Loucy (cell line): ENCODE results near the gene NR2C1.
A peak's percentile ranks its signal among the peaks of the same experiment; 100 is the strongest.

ENCODE experiments used
- H2AFZ ChIP-seq: fragments of 200-600 bp; sonication (generic); 2 replicates; pipeline ENCODE4 v1.6.0; 2016; ENCODE audit warnings: antibody characterized with exemption, mild to moderate bottlenecking, low read length, moderate library complexity
- H3F3A ChIP-seq: fragments of 200-600 bp; 2 replicates; pipeline ENCODE4 v1.6.0; 2016; ENCODE audit warnings: antibody characterized with exemption, low read depth, mild to moderate bottlenecking
- H3K27me3 ChIP-seq: fragments of 200-600 bp; sonication (generic); 2 replicates; pipeline ENCODE4 v1.6.1; 2014; ENCODE audit warnings: low read length, mild to moderate bottlenecking; ENCODE audit not compliant: insufficient read depth, poor library complexity, severe bottlenecking
- H3K36me3 ChIP-seq: fragments of 200-600 bp; sonication (generic); 2 replicates; pipeline ENCODE4 v1.6.1; 2016; ENCODE audit warnings: low read length; ENCODE audit not compliant: insufficient read depth
- H3K4me1 ChIP-seq: fragments of 200-600 bp; sonication (generic); 2 replicates; pipeline ENCODE4 v1.5.1; 2014; ENCODE audit warnings: low read length, mild to moderate bottlenecking; ENCODE audit not compliant: insufficient read depth, poor library complexity, severe bottlenecking
- H3K4me2 ChIP-seq: fragments of 200-600 bp; sonication (generic); 2 replicates; pipeline ENCODE4 v1.6.0; 2014; ENCODE audit warnings: antibody characterized with exemption, low read length, low read depth, mild to moderate bottlenecking; ENCODE audit not compliant: poor library complexity, severe bottlenecking
- H3K4me3 ChIP-seq: fragments of 200-600 bp; sonication (generic); 2 replicates; pipeline ENCODE4 v1.5.1; 2014; ENCODE audit warnings: low read length, mild to moderate bottlenecking, mixed read lengths; ENCODE audit not compliant: poor library complexity, severe bottlenecking
- H3K79me2 ChIP-seq: fragments of 200-600 bp; sonication (generic); 2 replicates; pipeline ENCODE4 v1.6.1; 2014; ENCODE audit warnings: low read length; ENCODE audit not compliant: insufficient read depth
- H3K9ac ChIP-seq: fragments of 200-600 bp; sonication (generic); 2 replicates; pipeline ENCODE4 v1.6.0; 2014; ENCODE audit warnings: mild to moderate bottlenecking, low read depth, low read length, moderate library complexity; ENCODE audit not compliant: poor library complexity, severe bottlenecking
- H3K9me2 ChIP-seq: fragments of 200-600 bp; sonication (generic); replicated peaks from 2 replicates; pipeline ENCODE4 v1.6.1; 2016; ENCODE audit warnings: low read depth, low read length, mixed read lengths
- H3K9me3 ChIP-seq: fragments of 200-600 bp; sonication (generic); 2 replicates; pipeline ENCODE4 v1.6.1; 2014; ENCODE audit warnings: mild to moderate bottlenecking, antibody characterized with exemption, low read length, low read depth; ENCODE audit not compliant: insufficient read depth
- H4K20me1 ChIP-seq: fragments of 200-600 bp; sonication (generic); 2 replicates; pipeline ENCODE4 v1.6.0; 2014; ENCODE audit warnings: antibody characterized with exemption, low read length, mild to moderate bottlenecking; ENCODE audit not compliant: insufficient read depth, poor library complexity, severe bottlenecking
- EZH2phosphoT487 ChIP-seq: fragments of 200-600 bp; IDR thresholded peaks from 2 replicates; pipeline ENCODE4 v1.6.1; 2018; ENCODE audit warnings: antibody characterized with exemption, mild to moderate bottlenecking, moderate library complexity, borderline replicate concordance
- TF ChIP-seq, protein P1 (sequence below): fragments of 200-600 bp; sonication (generic); conservative IDR thresholded peaks from 2 replicates; pipeline ENCODE4 v1.5.1; 2014; ENCODE audit warnings: mild to moderate bottlenecking, antibody characterized with exemption, low read length

NR2C1 gene

DNA sequence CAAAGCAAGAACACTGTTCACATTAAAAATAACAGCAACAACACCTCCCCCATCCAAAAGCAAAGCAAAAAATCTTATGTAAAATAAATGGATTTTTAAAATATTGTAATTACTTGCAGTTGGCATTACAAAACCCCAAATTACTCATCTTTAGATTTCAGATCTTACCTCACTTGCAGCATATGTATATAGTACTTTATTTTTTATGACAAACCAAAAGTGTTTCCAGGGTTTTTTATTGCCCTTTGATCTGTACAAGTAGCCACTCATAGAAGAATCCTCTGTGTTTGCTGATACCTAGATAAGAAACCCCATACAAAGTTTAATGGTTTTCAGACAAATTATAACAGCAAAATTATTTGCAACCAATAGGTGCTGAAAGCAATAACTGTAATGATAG, 12.2 kb upstream of the NR2C1 start:
- H3F3A ChIP-seq, result no peaks in the 10 kb centered on the region
- H4K20me1 ChIP-seq, result no peaks in the 10 kb centered on the region

DNA sequence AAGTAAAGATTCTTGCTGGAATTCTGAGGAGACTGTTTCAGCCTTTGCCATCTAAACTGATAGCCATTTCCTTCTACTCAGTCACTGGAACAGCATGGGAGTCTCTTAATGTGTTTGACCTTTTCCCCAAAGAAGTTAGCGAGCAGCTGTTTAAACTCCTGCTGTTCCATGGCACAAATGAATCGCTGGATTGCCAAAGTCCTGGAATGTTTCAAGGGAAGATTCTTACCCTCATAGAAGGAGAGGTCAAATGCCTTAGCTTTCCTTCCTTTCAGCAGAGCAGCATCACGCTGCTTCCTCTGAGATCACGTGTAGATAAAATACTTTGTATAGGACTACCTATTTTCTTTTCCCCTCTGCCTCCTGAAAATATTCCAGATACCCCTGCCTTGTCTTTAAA, 10.5 kb upstream of the NR2C1 start:
- TF ChIP-seq, protein P1, sequence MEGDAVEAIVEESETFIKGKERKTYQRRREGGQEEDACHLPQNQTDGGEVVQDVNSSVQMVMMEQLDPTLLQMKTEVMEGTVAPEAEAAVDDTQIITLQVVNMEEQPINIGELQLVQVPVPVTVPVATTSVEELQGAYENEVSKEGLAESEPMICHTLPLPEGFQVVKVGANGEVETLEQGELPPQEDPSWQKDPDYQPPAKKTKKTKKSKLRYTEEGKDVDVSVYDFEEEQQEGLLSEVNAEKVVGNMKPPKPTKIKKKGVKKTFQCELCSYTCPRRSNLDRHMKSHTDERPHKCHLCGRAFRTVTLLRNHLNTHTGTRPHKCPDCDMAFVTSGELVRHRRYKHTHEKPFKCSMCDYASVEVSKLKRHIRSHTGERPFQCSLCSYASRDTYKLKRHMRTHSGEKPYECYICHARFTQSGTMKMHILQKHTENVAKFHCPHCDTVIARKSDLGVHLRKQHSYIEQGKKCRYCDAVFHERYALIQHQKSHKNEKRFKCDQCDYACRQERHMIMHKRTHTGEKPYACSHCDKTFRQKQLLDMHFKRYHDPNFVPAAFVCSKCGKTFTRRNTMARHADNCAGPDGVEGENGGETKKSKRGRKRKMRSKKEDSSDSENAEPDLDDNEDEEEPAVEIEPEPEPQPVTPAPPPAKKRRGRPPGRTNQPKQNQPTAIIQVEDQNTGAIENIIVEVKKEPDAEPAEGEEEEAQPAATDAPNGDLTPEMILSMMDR, result no peak
- no peak for TF ChIP-seq EZH2phosphoT487
- no peaks in the 10 kb centered on the region for H4K20me1 ChIP-seq
- no peak overlapping the region for H3K9ac ChIP-seq
- H3K9me2 ChIP-seq, result no peaks in the 10 kb centered on the region
- no peaks in the 10 kb centered on the region for H3K79me2 ChIP-seq
- H3K27me3 ChIP-seq, result no peaks in the 10 kb centered on the region
- no peaks in the 10 kb centered on the region for H3K36me3 ChIP-seq
- H3F3A ChIP-seq, result no peaks in the 10 kb centered on the region
- no peak overlapping the region for H2AFZ ChIP-seq
- H3K4me3 ChIP-seq, result no peak overlapping the region
- H3K9me3 ChIP-seq, result no peaks in the 10 kb centered on the region
- no peak overlapping the region for H3K4me2 ChIP-seq
- peaks cover 9% of the 10 kb centered on the region for H3K4me1 ChIP-seq

More for the DNA sequence above, 12.2 kb upstream of the NR2C1 start:
- peak; percentile 53 for TF ChIP-seq EZH2phosphoT487
- TF ChIP-seq, protein P1, result no peak
- peaks cover 9% of the 10 kb centered on the region for H3K4me1 ChIP-seq
- peak overlapping the region; percentile 3 for H3K4me2 ChIP-seq
- no peaks in the 10 kb centered on the region for H3K9me3 ChIP-seq
- H3K4me3 ChIP-seq, result no peak overlapping the region
- no peaks in the 10 kb centered on the region for H3K79me2 ChIP-seq
- no peaks in the 10 kb centered on the region for H3K36me3 ChIP-seq
- no peak overlapping the region for H3K9ac ChIP-seq
- no peaks in the 10 kb centered on the region for H3K27me3 ChIP-seq
- no peak overlapping the region for H2AFZ ChIP-seq
- no peaks in the 10 kb centered on the region for H3K9me2 ChIP-seq

DNA sequence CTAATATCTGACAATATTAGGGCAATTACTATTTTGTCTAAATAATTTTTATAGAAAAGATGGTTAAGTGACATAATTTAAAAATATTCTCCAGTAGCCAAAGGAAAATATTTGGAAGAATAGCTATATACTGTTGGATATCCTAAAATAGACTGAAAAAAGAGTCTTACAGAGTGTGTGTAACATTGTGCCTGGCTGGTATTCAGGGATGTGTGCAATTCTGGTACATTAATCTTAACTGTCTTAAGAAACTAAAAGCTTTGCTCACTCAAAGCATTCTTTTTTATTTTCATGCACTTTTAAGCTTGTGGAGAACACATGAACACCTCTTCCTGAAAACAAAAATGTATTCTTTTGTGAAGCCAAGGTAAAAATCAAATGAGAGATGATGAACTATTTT, 10.1 kb upstream of the NR2C1 start:
- no peaks in the 10 kb centered on the region for H3K79me2 ChIP-seq
- H3K9ac ChIP-seq, result no peak overlapping the region
- no peak overlapping the region for H3K4me2 ChIP-seq
- no peak for TF ChIP-seq EZH2phosphoT487
- TF ChIP-seq, protein P1, result no peak
- H3K36me3 ChIP-seq, result no peaks in the 10 kb centered on the region
- no peaks in the 10 kb centered on the region for H3K9me2 ChIP-seq
- no peak overlapping the region for H2AFZ ChIP-seq
- H4K20me1 ChIP-seq, result no peaks in the 10 kb centered on the region
- H3K4me1 ChIP-seq, result peaks cover 9% of the 10 kb centered on the region
- H3F3A ChIP-seq, result no peaks in the 10 kb centered on the region
- H3K27me3 ChIP-seq, result no peaks in the 10 kb centered on the region
- no peaks in the 10 kb centered on the region for H3K9me3 ChIP-seq
- no peak overlapping the region for H3K4me3 ChIP-seq
